GM12878 (cell line): ENCODE measurements around the gene SMIM26. TPM values are rescaled to one million over a fixed set of nuclear protein-coding genes. Genes with fewer than 3 reads are reported as not detected.

Experiments
- CBX5 ChIP-seq: sonication (generic); IDR thresholded peaks from 2 replicates; pipeline ENCODE4 v1.6.1; 2016; ENCODE audit warnings: low read depth, moderate library complexity, mild to moderate bottlenecking, inconsistent platforms
- CEBPZ ChIP-seq: fragments of 150-350 bp; IDR thresholded peaks from 2 replicates; pipeline ENCODE4 v1.6.1; 2016; ENCODE audit warnings: low read depth, low read length
- CHD1 ChIP-seq: IDR thresholded peaks from 2 replicates; pipeline ENCODE4 v1.6.1; 2012; ENCODE audit warnings: low read depth, low read length, improper control_type of control experiment
- CHD2 ChIP-seq: IDR thresholded peaks from 2 replicates; pipeline ENCODE4 v1.6.1; 2011; ENCODE audit warnings: low read depth, low read length, improper control_type of control experiment, borderline replicate concordance
- CREB1 ChIP-seq: IDR thresholded peaks from 2 replicates; pipeline ENCODE4 v1.6.1; 2012; ENCODE audit warnings: low read depth, mild to moderate bottlenecking, inconsistent platforms
- E4F1 ChIP-seq: fragments of 450-650 bp; IDR thresholded peaks from 2 replicates; pipeline ENCODE4 v1.6.1; 2018; ENCODE audit warnings: borderline replicate concordance, mild to moderate bottlenecking; ENCODE audit not compliant: partially characterized antibody
- EZH2 ChIP-seq: IDR thresholded peaks from 2 replicates; pipeline ENCODE4 v1.6.1; 2012; ENCODE audit warnings: low read depth, mild to moderate bottlenecking, control low read depth, inconsistent platforms, low read length, borderline replicate concordance; ENCODE audit not compliant: control insufficient read depth
- FOXK2 ChIP-seq: fragments of 450-650 bp; IDR thresholded peaks from 2 replicates; pipeline ENCODE4 v1.6.1; 2017; ENCODE audit warnings: mild to moderate bottlenecking, moderate library complexity
- FOXM1 ChIP-seq: IDR thresholded peaks from 2 replicates; pipeline ENCODE4 v1.6.1; 2012; ENCODE audit warnings: low read depth, mild to moderate bottlenecking, inconsistent platforms, low read length, moderate library complexity
- GATAD2B ChIP-seq: fragments of 450-650 bp; conservative IDR thresholded peaks from 2 replicates; pipeline ENCODE4 v1.6.1; 2017; ENCODE audit warnings: low read depth, mild to moderate bottlenecking, moderate library complexity
- HDAC2 ChIP-seq: fragments of 200-600 bp; sonication (generic); IDR thresholded peaks from 2 replicates; pipeline ENCODE4 v1.6.1; 2017
- HDGF ChIP-seq: fragments of 450-650 bp; IDR thresholded peaks from 2 replicates; pipeline ENCODE4 v1.6.1; 2016; ENCODE audit warnings: antibody characterized with exemption
- KAT2A ChIP-seq: conservative IDR thresholded peaks from 2 replicates; pipeline ENCODE4 v1.6.1; 2011; ENCODE audit warnings: low read depth, low read length; ENCODE audit not compliant: control insufficient read depth
- KLF5 ChIP-seq: fragments of 450-650 bp; IDR thresholded peaks from 2 replicates; pipeline ENCODE4 v1.6.1; 2014; ENCODE audit warnings: mild to moderate bottlenecking; ENCODE audit not compliant: partially characterized antibody
- MEF2A ChIP-seq: IDR thresholded peaks from 2 replicates; pipeline ENCODE4 v1.6.1; 2011; ENCODE audit warnings: low read depth, mild to moderate bottlenecking, low read length, moderate library complexity; ENCODE audit not compliant: insufficient read depth
- MEF2B ChIP-seq: fragments of 450-650 bp; IDR thresholded peaks from 2 replicates; pipeline ENCODE4 v1.6.1; 2018; ENCODE audit warnings: mild to moderate bottlenecking, moderate library complexity; ENCODE audit not compliant: partially characterized antibody, poor library complexity, severe bottlenecking
- NR2C1 ChIP-seq: fragments of 450-650 bp; IDR thresholded peaks from 2 replicates; pipeline ENCODE4 v1.6.1; 2017; ENCODE audit warnings: antibody characterized with exemption, mild to moderate bottlenecking, moderate library complexity
- PML ChIP-seq: IDR thresholded peaks from 2 replicates; pipeline ENCODE4 v1.6.1; 2012; ENCODE audit warnings: low read length, inconsistent platforms
- POU2F2 ChIP-seq: IDR thresholded peaks from 3 replicates; pipeline ENCODE4 v1.6.1; 2011; ENCODE audit warnings: low read depth, mild to moderate bottlenecking, low read length, borderline replicate concordance
- SREBF2 ChIP-seq: IDR thresholded peaks from 2 replicates; pipeline ENCODE4 v1.6.1; 2012; ENCODE audit warnings: mild to moderate bottlenecking, low read length
- STAT1 ChIP-seq: fragments of 450-650 bp; conservative IDR thresholded peaks from 2 replicates; pipeline ENCODE4 v1.6.1; 2014; ENCODE audit warnings: antibody characterized with exemption, mild to moderate bottlenecking
- STAT3 ChIP-seq: IDR thresholded peaks from 2 replicates; pipeline ENCODE4 v1.6.1; 2011; ENCODE audit warnings: low read depth, low read length, improper control_type of control experiment
- TAF1 ChIP-seq: IDR thresholded peaks from 2 replicates; pipeline ENCODE4 v1.6.1; 2011; ENCODE audit warnings: mild to moderate bottlenecking, low read depth, low read length, borderline replicate concordance
- USF1 ChIP-seq: IDR thresholded peaks from 2 replicates; pipeline ENCODE4 v1.6.1; 2011; ENCODE audit warnings: borderline replicate concordance, low read depth, mild to moderate bottlenecking, moderate library complexity, mixed read lengths, low read length; ENCODE audit not compliant: insufficient read depth; ENCODE audit errors: extremely low read length
- YY1 ChIP-seq: IDR thresholded peaks from 2 replicates; pipeline ENCODE4 v1.6.1; 2011; ENCODE audit warnings: low read depth, mild to moderate bottlenecking, low read length
- polyA plus RNA-seq, 11 experiments: library from polyadenylated mRNA; depleted of rRNA in 4 of 11; unstranded in 6 of 11; stranded (reverse) in 5 of 11; fragments of >200 nt; fragmentation: Nextera tagmentation in 4 of 11; fragmentation: Illumina TruSeq in 1 of 11; extraction: Ambion mirVana in 4 of 11; extraction: Trizol in 1 of 11; gene quantifications; 1 replicate in 1 of 11; 2 replicates in 10 of 11; pipeline versions ENCODE4 v1.2.1 to v1.2.3, GENCODE V29; 2011 to 2016; ENCODE audit warnings: inconsistent platforms in 2 of 11, missing spikeins in 2 of 11, low read depth in 1 of 11
- total RNA-seq, 4 experiments: library from RNA; depleted of rRNA in 3 of 4; stranded (reverse); fragments of >200 nt in 3 of 4; fragmentation: Illumina TruSeq in 1 of 4; extraction: Trizol in 1 of 4; gene quantifications; 2 replicates each; pipeline versions ENCODE4 v1.2.1 to v1.2.3, GENCODE V29; 2013 to 2021

Gene SMIM26
- total and polyA plus RNA-seq, 10 of the 15 experiments (the other 5 are each of a cell fraction or from before 2014, with no cell fraction given): 74.3 to 329 (median 176) TPM

GRCh38 chr20:18566892-18567738 is at the start of gene SMIM26 (continued):
- TF ChIP-seq SREBF2 (no peak), CEBPZ (no peak), CBX5 (0 out of 2 replicates have a peak, but pooled peaks have one; percentile 54), HDAC2 (no peak), FOXM1 (no peak), EZH2 (no peak), HDGF (no peak), KLF5 (peak; percentile 57), MEF2B (no peak), TAF1 (peak; percentile 70; the same call in 1 of the 2 replicates), GATAD2B (peak; percentile 66; the same call in 1 of the 2 replicates), USF1 (peak; percentile 70), KAT2A (no peak), CHD1 (no peak), STAT1 (no peak), NR2C1 (peak; percentile 90), YY1 (peak; percentile 57), PML (peak; percentile 74), CHD2 (peak; percentile 66; the same call in 1 of the 2 replicates), FOXK2 (peak; percentile 53), E4F1 (peak; percentile 64), MEF2A (no peak), STAT3 (no peak), POU2F2 (peak; percentile 71; the same call in 2 of the 3 replicates), CREB1 (peak; percentile 70)
